ENCODE results near the gene FOXL1.
A peak's percentile ranks its signal among the peaks of the same experiment; 100 is the strongest.
"Not testable (repeated sequence)": the region's sequence is repeated elsewhere in the genome, so short reads cannot be mapped to it uniquely, and the experiment has no call there.

FOXL1 gene

DNA sequence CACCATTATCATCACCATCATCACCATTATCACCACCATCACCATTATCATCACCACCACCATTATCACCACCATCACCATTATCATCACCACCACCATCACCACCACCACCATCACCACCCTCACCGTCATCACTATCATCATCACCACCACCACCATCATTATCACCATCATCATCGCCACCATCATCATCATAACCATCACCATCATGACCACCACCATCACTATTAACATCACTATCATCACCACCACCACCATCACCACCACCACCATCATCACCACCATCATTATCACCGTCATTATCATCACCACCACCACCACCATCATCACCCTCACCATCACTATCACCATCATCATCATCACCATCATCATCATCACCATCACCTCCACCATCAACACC is 9.1 kb downstream of the FOXL1 start:
- no peak overlapping the region for H3K4me3 ChIP-seq (replicated peaks in 1 of 2; ENCODE audit: low read depth in 2 of 2, low read length in 2 of 2)
- no peak for TF ChIP-seq CTCF (IDR thresholded peaks at IDR 0.05; ENCODE audit: low read depth, low read length)
- no peak for DNase-seq (ENCODE audit: low read depth in 2 of 2)

GRCh38 chr16:86587955-86588354 is 9.6 kb downstream of the FOXL1 start:
- DNase-seq (ENCODE audit: low read depth in 2 of 2); H3K4me3 ChIP-seq (replicated peaks in 1 of 2; ENCODE audit: low read depth in 2 of 2, low read length in 2 of 2): not testable (repeated sequence)

GRCh38 chr16:86590501-86591144 is 12.3 kb downstream of the FOXL1 start:
- peak; percentile 73 to 96 for DNase-seq (ENCODE audit: low read depth in 2 of 2)

DNA sequence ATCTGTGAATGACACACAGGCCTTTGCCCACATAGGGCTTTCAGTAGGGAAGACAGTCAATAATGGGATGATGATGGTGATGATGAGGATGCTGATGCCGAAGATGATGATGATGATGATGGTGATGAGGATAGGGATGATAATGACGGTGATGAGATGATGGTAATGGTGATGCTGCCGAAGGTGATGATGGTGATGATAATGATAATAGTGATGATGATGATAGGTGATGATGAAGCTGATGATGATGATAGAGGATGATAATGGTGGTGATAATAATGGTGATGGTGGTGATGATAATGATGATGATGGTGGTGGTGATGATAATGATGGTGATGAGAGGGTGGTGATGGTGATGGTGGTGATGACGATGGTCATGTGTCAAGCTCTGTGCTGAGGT is 12.9 kb downstream of the FOXL1 start:
- DNase-seq (ENCODE audit: low read depth in 2 of 2): no peak
- no peak for TF ChIP-seq CTCF (IDR thresholded peaks at IDR 0.05; ENCODE audit: low read depth, low read length)
- H3K4me3 ChIP-seq (replicated peaks in 1 of 2; ENCODE audit: low read depth in 2 of 2, low read length in 2 of 2): no peak overlapping the region

More at GRCh38 chr16:86590501-86591144, 12.3 kb downstream of the FOXL1 start:
- H3K4me3 ChIP-seq (replicated peaks in 1 of 2; ENCODE audit: low read depth in 2 of 2, low read length in 2 of 2): no peak overlapping the region
- no peak for TF ChIP-seq CTCF (IDR thresholded peaks at IDR 0.05; ENCODE audit: low read depth, low read length)

GRCh38 chr16:86593913-86594620 is 15.7 kb downstream of the FOXL1 start:
- DNase-seq (ENCODE audit: low read depth in 2 of 2): no peak
- no peak for TF ChIP-seq CTCF (IDR thresholded peaks at IDR 0.05; ENCODE audit: low read depth, low read length)
- no peak overlapping the region for H3K4me3 ChIP-seq (replicated peaks in 1 of 2; ENCODE audit: low read depth in 2 of 2, low read length in 2 of 2)

DNA sequence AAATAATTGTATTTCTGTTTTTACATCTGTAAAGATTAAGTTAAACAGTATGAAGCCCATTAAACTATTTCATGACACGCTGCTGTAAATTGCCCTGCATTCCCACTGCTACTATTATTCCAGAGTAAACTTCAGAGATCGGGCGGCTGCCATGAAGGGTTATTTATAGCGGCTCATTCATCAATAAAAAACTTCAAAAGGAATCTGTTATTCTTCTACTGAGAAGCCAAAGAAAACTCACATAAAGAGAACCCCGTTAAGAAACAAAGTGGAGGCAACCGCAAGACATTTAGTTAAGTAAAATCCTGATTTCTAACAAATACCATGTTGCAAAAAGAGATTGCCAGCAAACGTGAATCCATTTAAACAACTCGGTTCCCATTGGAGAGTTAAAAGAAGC is 16.4 kb downstream of the FOXL1 start:
- H3K4me3 ChIP-seq (replicated peaks in 1 of 2; ENCODE audit: low read depth in 2 of 2, low read length in 2 of 2): no peak overlapping the region
- no peak for TF ChIP-seq CTCF (IDR thresholded peaks at IDR 0.05; ENCODE audit: low read depth, low read length)
- DNase-seq (ENCODE audit: low read depth in 2 of 2): no peak

DNA sequence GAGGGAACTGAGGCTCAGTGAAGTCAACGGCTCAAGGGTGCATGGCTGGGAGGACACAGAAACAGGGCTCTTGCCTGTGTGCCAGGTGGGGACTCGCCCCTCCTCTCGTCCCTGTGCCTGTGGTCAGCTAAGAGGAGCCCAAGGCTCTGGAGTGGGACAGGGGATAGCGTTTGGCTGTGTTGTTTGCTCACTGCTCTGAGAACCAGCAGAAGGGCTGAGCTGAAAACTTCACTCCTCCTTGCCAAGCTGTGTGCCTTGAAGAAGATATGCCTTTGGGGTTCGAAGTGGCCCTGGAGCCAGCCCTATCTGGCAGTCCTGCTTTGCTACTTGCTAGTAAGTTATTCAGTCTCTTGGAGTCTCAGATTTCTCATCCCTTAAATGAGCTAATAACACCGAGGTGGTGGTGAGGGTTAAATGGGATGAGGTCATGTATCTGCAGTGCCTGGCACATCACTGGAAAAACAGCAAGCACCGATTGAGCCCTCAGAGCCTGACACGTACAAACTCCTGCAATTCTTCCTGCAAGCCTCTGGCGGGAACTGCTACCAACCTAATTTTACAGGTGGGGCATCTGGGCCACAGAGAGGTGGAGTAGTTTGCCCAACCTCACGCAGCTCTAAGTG is 17.7 kb downstream of the FOXL1 start:
- H3K4me3 ChIP-seq (replicated peaks in 1 of 2; ENCODE audit: low read depth in 2 of 2, low read length in 2 of 2): no peak overlapping the region
- no peak for DNase-seq (ENCODE audit: low read depth in 2 of 2)
- no peak for TF ChIP-seq CTCF (IDR thresholded peaks at IDR 0.05; ENCODE audit: low read depth, low read length)
